Measurements from ENCODE around the gene CCR5. TPM values are rescaled to one million over a fixed set of nuclear protein-coding genes. Genes with fewer than 3 reads are reported as not detected.

The CCR5 gene
- total RNA-seq, 1 donor from 2014 or later, result not detected

DNA sequence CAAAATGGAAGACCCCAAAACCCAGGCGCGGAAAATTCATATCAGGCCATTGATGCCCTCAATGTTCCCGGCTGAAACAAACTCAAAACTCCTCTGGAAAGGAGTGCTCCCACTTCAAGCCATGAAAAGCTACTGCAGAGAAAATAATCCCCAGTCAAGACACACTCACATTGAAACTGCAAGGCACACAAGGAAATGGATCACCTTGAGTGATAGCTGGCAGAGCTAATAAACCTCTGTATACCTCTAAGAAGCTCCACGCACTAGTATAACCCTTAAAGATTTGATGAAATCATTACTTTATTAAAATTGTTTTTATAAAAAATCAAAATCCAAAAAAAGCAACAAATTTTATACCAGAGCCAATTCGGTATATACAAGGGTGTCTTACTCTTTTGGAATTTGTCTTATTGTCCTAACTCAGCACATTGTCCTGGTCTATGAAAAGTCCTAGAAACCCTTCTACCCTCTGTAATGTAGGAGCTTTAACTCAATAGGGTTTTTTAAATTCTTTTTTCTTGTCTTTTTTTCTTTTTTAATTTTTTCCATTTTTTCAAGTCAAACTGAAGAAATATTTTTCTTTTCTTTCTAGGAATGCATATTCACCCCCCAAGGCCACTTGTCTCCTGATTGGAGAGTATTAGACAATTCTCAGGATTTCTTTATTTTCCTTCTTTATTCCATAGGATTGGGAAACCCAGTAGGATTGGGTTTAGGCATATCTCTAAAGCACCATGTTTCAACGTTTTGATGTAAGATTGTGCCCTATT lies 27.6 kb downstream of the CCR5 start:
- TF ChIP-seq EZH2phosphoT487 (IDR thresholded peaks at IDR 0.05) (no peak), EZH2 (IDR thresholded peaks at IDR 0.05) (no peak)
- TF ChIP-seq, protein P1, sequence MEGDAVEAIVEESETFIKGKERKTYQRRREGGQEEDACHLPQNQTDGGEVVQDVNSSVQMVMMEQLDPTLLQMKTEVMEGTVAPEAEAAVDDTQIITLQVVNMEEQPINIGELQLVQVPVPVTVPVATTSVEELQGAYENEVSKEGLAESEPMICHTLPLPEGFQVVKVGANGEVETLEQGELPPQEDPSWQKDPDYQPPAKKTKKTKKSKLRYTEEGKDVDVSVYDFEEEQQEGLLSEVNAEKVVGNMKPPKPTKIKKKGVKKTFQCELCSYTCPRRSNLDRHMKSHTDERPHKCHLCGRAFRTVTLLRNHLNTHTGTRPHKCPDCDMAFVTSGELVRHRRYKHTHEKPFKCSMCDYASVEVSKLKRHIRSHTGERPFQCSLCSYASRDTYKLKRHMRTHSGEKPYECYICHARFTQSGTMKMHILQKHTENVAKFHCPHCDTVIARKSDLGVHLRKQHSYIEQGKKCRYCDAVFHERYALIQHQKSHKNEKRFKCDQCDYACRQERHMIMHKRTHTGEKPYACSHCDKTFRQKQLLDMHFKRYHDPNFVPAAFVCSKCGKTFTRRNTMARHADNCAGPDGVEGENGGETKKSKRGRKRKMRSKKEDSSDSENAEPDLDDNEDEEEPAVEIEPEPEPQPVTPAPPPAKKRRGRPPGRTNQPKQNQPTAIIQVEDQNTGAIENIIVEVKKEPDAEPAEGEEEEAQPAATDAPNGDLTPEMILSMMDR (IDR thresholded peaks at IDR 0.05), result no peak
- H2AFZ ChIP-seq (replicated peaks), result no peak overlapping the region

DNA sequence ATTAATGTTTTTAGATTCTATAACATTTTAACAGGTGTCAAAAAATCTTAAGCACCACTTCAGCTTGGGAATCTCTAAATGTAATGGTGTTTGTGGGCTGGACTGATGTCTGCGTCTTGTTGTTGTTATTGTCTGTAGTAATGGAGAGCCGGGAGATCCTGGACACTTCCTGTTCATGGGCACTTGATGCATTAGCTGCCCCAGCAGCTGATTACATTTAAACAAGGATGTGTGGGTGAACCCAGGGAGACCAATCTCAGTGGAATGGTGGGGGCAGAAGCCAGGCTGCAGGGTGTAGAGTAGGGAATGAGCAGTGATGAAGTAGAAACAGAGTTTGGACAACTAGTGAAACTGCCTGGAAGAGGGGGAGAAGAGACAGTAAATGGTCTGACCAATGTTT lies 28.4 kb downstream of the CCR5 start:
- H3K27ac ChIP-seq, result no peak overlapping the region
- Mint-ChIP-seq H3K9me3 (no peaks in the 10 kb centered on the region), H3K27me3 (ENCODE audit: insufficient read depth, low read depth) (no peaks in the 10 kb centered on the region), H3K4me3 (no peak overlapping the region), H3K36me3 (no peaks in the 10 kb centered on the region), H3K27ac (no peak overlapping the region), H3K4me1 (no peaks in the 10 kb centered on the region)
- no peak overlapping the region for H3K4me2 ChIP-seq
- no peak for DNase-seq (ENCODE audit: low spot score)
- no peaks in the 10 kb centered on the region for H3K79me2 ChIP-seq (ENCODE audit: low read depth)
- no peaks in the 10 kb centered on the region for H3K9me3 ChIP-seq (ENCODE audit: low read depth)
- no peak overlapping the region for H3K9ac ChIP-seq
- TF ChIP-seq, protein P1 (IDR thresholded peaks at IDR 0.05), result no peak
- no peak for TF ChIP-seq EZH2 (IDR thresholded peaks at IDR 0.05)
- no peak for TF ChIP-seq EZH2phosphoT487 (IDR thresholded peaks at IDR 0.05)
- no peak overlapping the region for H2AFZ ChIP-seq (replicated peaks)
- no peaks in the 10 kb centered on the region for H4K20me1 ChIP-seq (ENCODE audit: low read depth)
- H3K27me3 ChIP-seq, result no peaks in the 10 kb centered on the region
- H3K36me3 ChIP-seq, result no peaks in the 10 kb centered on the region
- no peaks in the 10 kb centered on the region for H3K4me1 ChIP-seq
- H3F3A ChIP-seq (ENCODE audit: low read depth), result no peaks in the 10 kb centered on the region
- no peak overlapping the region for H3K4me3 ChIP-seq

More for the DNA sequence above, 27.6 kb downstream of the CCR5 start:
- H3K9me3 ChIP-seq (ENCODE audit: low read depth), result no peaks in the 10 kb centered on the region
- no peak for DNase-seq (ENCODE audit: low spot score)
- no peak overlapping the region for H3K4me2 ChIP-seq
- Mint-ChIP-seq H3K36me3 (no peaks in the 10 kb centered on the region), H3K4me3 (no peak overlapping the region), H3K27ac (no peak overlapping the region), H3K4me1 (peaks cover 2% of the 10 kb centered on the region), H3K9me3 (no peaks in the 10 kb centered on the region), H3K27me3 (ENCODE audit: insufficient read depth, low read depth) (no peaks in the 10 kb centered on the region)
- H3K9ac ChIP-seq, result no peak overlapping the region
- no peak overlapping the region for H3K4me3 ChIP-seq
- H3F3A ChIP-seq (ENCODE audit: low read depth), result no peaks in the 10 kb centered on the region
- H3K27me3 ChIP-seq, result no peaks in the 10 kb centered on the region
- no peaks in the 10 kb centered on the region for H4K20me1 ChIP-seq (ENCODE audit: low read depth)
- no peaks in the 10 kb centered on the region for H3K79me2 ChIP-seq (ENCODE audit: low read depth)
- no peak overlapping the region for H3K27ac ChIP-seq
- H3K4me1 ChIP-seq, result no peaks in the 10 kb centered on the region
- H3K36me3 ChIP-seq, result no peaks in the 10 kb centered on the region

DNA sequence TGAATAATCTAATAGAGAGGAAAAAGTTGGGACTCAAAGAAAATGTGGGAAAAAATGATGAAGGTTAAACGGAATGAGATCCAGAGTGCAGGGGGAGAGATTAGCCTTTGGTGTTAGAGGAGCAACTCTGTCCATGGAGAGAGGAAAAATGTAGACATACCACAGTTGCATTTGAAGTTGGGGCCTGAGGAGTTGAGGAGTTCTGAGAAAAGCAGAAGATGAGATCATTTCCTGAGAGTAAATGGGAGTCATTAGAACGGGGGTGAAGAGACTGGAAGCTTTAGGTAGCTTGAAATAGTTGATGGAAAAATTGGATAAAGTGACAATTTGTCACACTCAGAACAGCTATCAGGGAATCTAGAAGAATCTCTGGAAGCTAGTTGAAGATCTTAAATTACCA lies 28.8 kb downstream of the CCR5 start:
- H3K27ac ChIP-seq, result no peak overlapping the region
- H3K9me3 Mint-ChIP-seq, result no peaks in the 10 kb centered on the region
- no peaks in the 10 kb centered on the region for H3K27me3 Mint-ChIP-seq (ENCODE audit: insufficient read depth, low read depth)
- H3K4me1 Mint-ChIP-seq, result no peaks in the 10 kb centered on the region
- no peak overlapping the region for H2AFZ ChIP-seq (replicated peaks)
- TF ChIP-seq EZH2 (IDR thresholded peaks at IDR 0.05) (no peak), EZH2phosphoT487 (IDR thresholded peaks at IDR 0.05) (no peak)
- TF ChIP-seq, protein P1 (IDR thresholded peaks at IDR 0.05), result no peak
- H3K9ac ChIP-seq, result no peak overlapping the region
- no peak overlapping the region for H3K4me3 Mint-ChIP-seq
- H3F3A ChIP-seq (ENCODE audit: low read depth), result no peaks in the 10 kb centered on the region
- no peaks in the 10 kb centered on the region for H3K36me3 Mint-ChIP-seq
- no peaks in the 10 kb centered on the region for H3K27me3 ChIP-seq
- no peak overlapping the region for H3K4me2 ChIP-seq
- DNase-seq (ENCODE audit: low spot score), result no peak
- no peaks in the 10 kb centered on the region for H3K36me3 ChIP-seq
- H4K20me1 ChIP-seq (ENCODE audit: low read depth), result no peaks in the 10 kb centered on the region
- H3K4me1 ChIP-seq, result no peaks in the 10 kb centered on the region
- H3K79me2 ChIP-seq (ENCODE audit: low read depth), result no peaks in the 10 kb centered on the region
- H3K27ac Mint-ChIP-seq, result no peak overlapping the region
- no peak overlapping the region for H3K4me3 ChIP-seq
- H3K9me3 ChIP-seq (ENCODE audit: low read depth), result no peaks in the 10 kb centered on the region
